GM12891 (cell line): ENCODE results near the gene ACAD9.

Experiments
- PAX5 ChIP-seq: IDR thresholded peaks from 2 replicates; pipeline ENCODE4 v1.6.1; 2011; ENCODE audit warnings: low read length, moderate library complexity, mild to moderate bottlenecking; ENCODE audit not compliant: insufficient read depth, severe bottlenecking
- POLR2A ChIP-seq: IDR thresholded peaks from 2 replicates; pipeline ENCODE4 v1.6.1; 2011; ENCODE audit warnings: low read depth, low read length, control low read depth
- POLR2AphosphoS5 ChIP-seq: IDR thresholded peaks from 2 replicates; pipeline ENCODE4 v1.6.1; 2011; ENCODE audit warnings: low read depth, low read length, control low read depth
- POU2F2 ChIP-seq: IDR thresholded peaks from 2 replicates; pipeline ENCODE4 v1.6.1; 2011; ENCODE audit warnings: low read depth, mild to moderate bottlenecking, control low read depth, low read length, moderate library complexity
- SPI1 ChIP-seq: IDR thresholded peaks from 2 replicates; pipeline ENCODE4 v1.6.1; 2011; ENCODE audit warnings: low read depth, low read length, control low read depth
- TAF1 ChIP-seq: IDR thresholded peaks from 2 replicates; pipeline ENCODE4 v1.6.1; 2011; ENCODE audit warnings: low read depth, low read length, control low read depth

- TF ChIP-seq POLR2AphosphoS5 (no peak), POLR2A (no peak), TAF1 (no peak), PAX5 (no peak), POU2F2 (no peak), SPI1 (no peak)
Observed at GRCh38 chr3:128848936-128849335, 30.5 kb upstream of the ACAD9 start.
